Tibial nerve (tissue), 4 donors: ENCODE data around the gene CACNA1F.

Source experiments
- EP300 ChIP-seq, 2 donors: sonication (generic); formaldehyde crosslinking; IDR thresholded peaks; one replicate each; pipeline ENCODE4 v1.6.1; 2017; ENCODE audit warnings: antibody characterized with exemption in 2 of 2, mild to moderate bottlenecking in 1 of 2
- POLR2A ChIP-seq, 2 donors: fragments of 450-650 bp; IDR thresholded peaks; one replicate each; pipeline ENCODE4 v1.6.1; 2017; ENCODE audit warnings: antibody characterized with exemption in 2 of 2, mild to moderate bottlenecking in 2 of 2, moderate library complexity in 2 of 2
- TF ChIP-seq, protein P1 (sequence below), 5 experiments: fragments of 200-600 bp in 3 of 5; fragments of 450-650 bp in 2 of 5; sonication (generic) in 3 of 5; IDR thresholded peaks; one replicate each; pipeline ENCODE4 v1.5.1; 2016 to 2019; ENCODE audit warnings: antibody characterized with exemption in 5 of 5, mild to moderate bottlenecking in 3 of 5, moderate library complexity in 2 of 5

DNA sequence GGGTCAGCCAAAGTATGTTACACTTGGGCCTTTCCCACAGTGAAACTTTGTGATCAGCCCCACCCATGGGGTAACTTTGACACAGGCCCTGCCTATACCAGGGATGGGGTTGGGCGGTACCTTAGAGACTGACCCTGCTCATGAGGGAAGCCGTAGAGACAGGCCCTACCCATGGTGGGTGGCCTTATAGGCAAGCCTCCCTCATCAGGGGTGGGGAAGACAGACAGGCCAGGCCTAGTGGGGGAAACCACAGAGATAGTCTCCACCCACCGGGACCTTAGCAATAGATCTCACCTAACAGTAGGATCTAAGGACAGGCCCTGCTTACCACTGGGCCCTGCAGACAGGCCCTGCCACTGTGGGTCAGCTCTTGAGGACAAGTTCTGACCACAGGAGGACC, 54.6 kb downstream of the CACNA1F start:
- TF ChIP-seq, protein P1, sequence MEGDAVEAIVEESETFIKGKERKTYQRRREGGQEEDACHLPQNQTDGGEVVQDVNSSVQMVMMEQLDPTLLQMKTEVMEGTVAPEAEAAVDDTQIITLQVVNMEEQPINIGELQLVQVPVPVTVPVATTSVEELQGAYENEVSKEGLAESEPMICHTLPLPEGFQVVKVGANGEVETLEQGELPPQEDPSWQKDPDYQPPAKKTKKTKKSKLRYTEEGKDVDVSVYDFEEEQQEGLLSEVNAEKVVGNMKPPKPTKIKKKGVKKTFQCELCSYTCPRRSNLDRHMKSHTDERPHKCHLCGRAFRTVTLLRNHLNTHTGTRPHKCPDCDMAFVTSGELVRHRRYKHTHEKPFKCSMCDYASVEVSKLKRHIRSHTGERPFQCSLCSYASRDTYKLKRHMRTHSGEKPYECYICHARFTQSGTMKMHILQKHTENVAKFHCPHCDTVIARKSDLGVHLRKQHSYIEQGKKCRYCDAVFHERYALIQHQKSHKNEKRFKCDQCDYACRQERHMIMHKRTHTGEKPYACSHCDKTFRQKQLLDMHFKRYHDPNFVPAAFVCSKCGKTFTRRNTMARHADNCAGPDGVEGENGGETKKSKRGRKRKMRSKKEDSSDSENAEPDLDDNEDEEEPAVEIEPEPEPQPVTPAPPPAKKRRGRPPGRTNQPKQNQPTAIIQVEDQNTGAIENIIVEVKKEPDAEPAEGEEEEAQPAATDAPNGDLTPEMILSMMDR (IDR thresholded peaks at IDR 0.05): no peak
- TF ChIP-seq POLR2A (IDR thresholded peaks at IDR 0.05) (no peak), EP300 (IDR thresholded peaks at IDR 0.05) (no peak)
